Choroid plexus epithelial cell (primary cell): ENCODE data around the gene RPN2.

ENCODE experiments used
- DNase-seq: peaks from one replicate; pipeline ENCODE4 v3.0.0-alpha.2; 2010; ENCODE audit warnings: low read depth
- H3K4me3 ChIP-seq: 2 replicates; pipeline ENCODE4 v1.5.1; 2011; ENCODE audit warnings: low read depth, mild to moderate bottlenecking, control low read depth, low read length, moderate library complexity
- CTCF ChIP-seq: conservative IDR thresholded peaks from 2 replicates; pipeline ENCODE4 v1.5.1; 2011; ENCODE audit warnings: low read depth, mild to moderate bottlenecking, control low read depth, inconsistent platforms, low read length, moderate library complexity

The RPN2 gene

DNA sequence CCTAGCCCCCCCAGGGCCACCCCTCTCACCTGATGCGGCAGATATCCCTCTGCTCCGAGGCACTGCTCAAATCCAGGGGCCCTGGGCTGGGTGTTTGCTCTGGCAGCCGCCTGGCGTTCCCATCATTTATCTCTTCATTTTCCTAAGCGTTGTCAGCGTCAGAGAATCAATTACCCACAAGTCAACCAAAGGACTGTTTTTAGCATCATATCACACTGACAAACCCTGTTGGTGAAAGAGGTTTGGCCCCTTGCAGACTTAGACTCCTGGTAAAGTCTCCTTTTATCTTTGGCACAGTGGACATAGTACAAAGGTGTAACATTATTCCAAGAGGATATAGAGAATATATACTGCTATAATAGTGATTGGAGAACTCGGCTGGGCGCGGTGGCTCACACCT is 82.6 kb downstream of the RPN2 start, which contains the start of gene GHRH:
GHRH (minus strand) TSS at position 101 of the 400 bp plus-strand sequence. CDS start 4,925 bp downstream, outside the sequence.
- TF ChIP-seq CTCF = no peak
- H3K4me3 ChIP-seq = no peak within 1 kb of the TSS
- no peak for DNase-seq

- no peak for TF ChIP-seq CTCF
- no peak for DNase-seq
- H3K4me3 ChIP-seq = no peak overlapping the region
These were observed 83.4 kb downstream of the RPN2 start for GRCh38 chr20:37262505-37262904.

DNA sequence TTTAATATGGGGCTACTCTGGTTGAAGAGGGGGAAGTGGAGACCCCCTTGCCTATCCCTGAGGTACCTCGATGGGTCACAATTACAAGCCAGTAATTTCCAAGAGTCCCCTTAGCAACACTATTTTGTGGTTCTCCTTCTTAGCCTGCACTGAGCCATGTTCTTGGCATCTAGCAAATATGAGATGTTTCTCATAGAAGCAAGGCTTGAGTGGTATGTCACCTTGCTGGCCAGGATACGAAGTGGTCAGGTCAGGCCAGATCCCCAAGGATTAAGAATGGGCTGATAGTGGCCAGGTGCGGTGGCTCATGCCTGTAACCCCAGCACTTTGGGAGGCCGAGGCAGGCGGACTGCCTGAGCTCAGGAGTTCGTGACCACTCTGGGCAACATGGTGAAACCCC is 84.6 kb downstream of the RPN2 start:
- H3K4me3 ChIP-seq = no peak overlapping the region
- no peak for DNase-seq
- TF ChIP-seq CTCF = no peak

GRCh38 chr20:37265152-37265551 is 86.0 kb downstream of the RPN2 start:
- no peak for DNase-seq
- TF ChIP-seq CTCF = no peak
- no peak overlapping the region for H3K4me3 ChIP-seq

- DNase-seq = no peak
- TF ChIP-seq CTCF = no peak
- no peak overlapping the region for H3K4me3 ChIP-seq
These were observed 88.0 kb downstream of the RPN2 start for GRCh38 chr20:37266940-37267666.

- no peak for TF ChIP-seq CTCF
- DNase-seq = no peak
- no peak overlapping the region for H3K4me3 ChIP-seq
These were observed 88.7 kb downstream of the RPN2 start for GRCh38 chr20:37267667-37268313.
